Neutrophil (primary cell): Measurements from ENCODE around the gene EVC.

Source experiments
- H3K27ac ChIP-seq: fragments of 200-600 bp; sonication (generic); 2 replicates; pipeline ENCODE4 v1.5.1; 2016; ENCODE audit warnings: mild to moderate bottlenecking, moderate library complexity
- H3K27me3 ChIP-seq: fragments of 200-600 bp; sonication (generic); 2 replicates; pipeline ENCODE4 v1.6.0; 2016; ENCODE audit warnings: mild to moderate bottlenecking
- H3K36me3 ChIP-seq: fragments of 200-600 bp; sonication (generic); 2 replicates; pipeline ENCODE4 v1.5.1; 2017
- H3K4me1 ChIP-seq, 2 experiments: fragments of 200-600 bp in 1 of 2; sonication (generic) in 1 of 2; 1 replicate in 1 of 2; 2 replicates in 1 of 2; pipeline versions ENCODE4 v1.5.1 to v1.6.1; 2013 to 2016; ENCODE audit warnings: low read depth in 1 of 2, low read length in 1 of 2, mild to moderate bottlenecking in 1 of 2, moderate library complexity in 1 of 2; ENCODE audit not compliant: control insufficient read depth in 1 of 2, insufficient read depth in 1 of 2
- H3K4me3 ChIP-seq, 2 experiments: fragments of 200-600 bp in 1 of 2; sonication (generic) in 1 of 2; 1 replicate in 1 of 2; 2 replicates in 1 of 2; pipeline ENCODE4 v1.5.1; 2013 to 2016; ENCODE audit warnings: low read depth in 1 of 2, low read length in 1 of 2, mild to moderate bottlenecking in 1 of 2, moderate library complexity in 1 of 2
- H3K9me3 ChIP-seq: fragments of 200-600 bp; sonication (generic); 2 replicates; pipeline ENCODE4 v1.5.1; 2016
- CTCF ChIP-seq: fragments of 200-600 bp; sonication (generic); IDR thresholded peaks from 2 replicates; pipeline ENCODE4 v1.5.1; 2016; ENCODE audit warnings: antibody characterized with exemption

Gene EVC

GRCh38 chr4:5791654-5792053 is 80.7 kb downstream of the EVC start:
- Histone ChIP-seq H3K27me3 (no peaks in the 10 kb centered on the region), H3K27ac (no peak overlapping the region), H3K4me3 (no peak overlapping the region), H3K36me3 (no peaks in the 10 kb centered on the region), H3K4me1 (no peaks in the 10 kb centered on the region), H3K9me3 (no peaks in the 10 kb centered on the region)
- TF ChIP-seq CTCF: no peak

- no peak for TF ChIP-seq CTCF
- no peaks in the 10 kb centered on the region for H3K27me3 ChIP-seq
- H3K9me3 ChIP-seq: no peaks in the 10 kb centered on the region
- no peaks in the 10 kb centered on the region for H3K36me3 ChIP-seq
- H3K4me1 ChIP-seq: no peaks in the 10 kb centered on the region
- H3K27ac ChIP-seq: no peak overlapping the region
- no peak overlapping the region for H3K4me3 ChIP-seq
These were observed 82.5 kb downstream of the EVC start for GRCh38 chr4:5793514-5793913.

GRCh38 chr4:5795580-5795979 is 84.6 kb downstream of the EVC start:
- Histone ChIP-seq H3K27ac (no peak overlapping the region), H3K4me3 (no peak overlapping the region), H3K4me1 (no peaks in the 10 kb centered on the region), H3K36me3 (no peaks in the 10 kb centered on the region), H3K27me3 (no peaks in the 10 kb centered on the region), H3K9me3 (no peaks in the 10 kb centered on the region)
- no peak for TF ChIP-seq CTCF

GRCh38 chr4:5796976-5797375 is 86.0 kb downstream of the EVC start:
- Histone ChIP-seq H3K36me3 (no peaks in the 10 kb centered on the region), H3K27me3 (no peaks in the 10 kb centered on the region), H3K27ac (no peak overlapping the region), H3K4me1 (no peaks in the 10 kb centered on the region), H3K9me3 (no peaks in the 10 kb centered on the region), H3K4me3 (no peak overlapping the region)
- TF ChIP-seq CTCF: no peak

GRCh38 chr4:5797866-5798265 is 86.9 kb downstream of the EVC start:
- TF ChIP-seq CTCF: no peak
- H3K9me3 ChIP-seq: no peaks in the 10 kb centered on the region
- H3K36me3 ChIP-seq: no peaks in the 10 kb centered on the region
- no peaks in the 10 kb centered on the region for H3K4me1 ChIP-seq
- no peaks in the 10 kb centered on the region for H3K27me3 ChIP-seq
- H3K4me3 ChIP-seq: no peak overlapping the region
- no peak overlapping the region for H3K27ac ChIP-seq

- TF ChIP-seq CTCF: no peak
- Histone ChIP-seq H3K27ac (no peak overlapping the region), H3K36me3 (no peaks in the 10 kb centered on the region), H3K9me3 (no peaks in the 10 kb centered on the region), H3K4me1 (no peaks in the 10 kb centered on the region), H3K4me3 (no peak overlapping the region), H3K27me3 (no peaks in the 10 kb centered on the region)
These were observed 87.5 kb downstream of the EVC start for GRCh38 chr4:5798462-5798861.
